H1 (cell line): Measurements from ENCODE around the gene PDCD2. TPM values are rescaled to one million over a fixed set of nuclear protein-coding genes. Genes with fewer than 3 reads are reported as not detected.

Experiments used
- CBX8 ChIP-seq: fragments of 300-800, 300-1000 bp; sonication (generic); IDR thresholded peaks from 2 replicates; pipeline ENCODE4 v1.7.1; 2016; ENCODE audit warnings: low read depth, low read length, borderline replicate concordance
- CHD1 ChIP-seq: IDR thresholded peaks from 2 replicates; pipeline ENCODE4 v1.6.1; 2012; ENCODE audit warnings: low read depth, low read length, improper control_type of control experiment
- CHD2 ChIP-seq: IDR thresholded peaks from 2 replicates; pipeline ENCODE4 v1.6.1; 2012; ENCODE audit warnings: low read length, improper control_type of control experiment
- EP300 ChIP-seq, 2 experiments: IDR thresholded peaks; 1 replicate in 1 of 2; 2 replicates in 1 of 2; pipeline ENCODE4 v1.6.1; 2011 to 2012; ENCODE audit warnings: low read depth in 2 of 2, low read length in 2 of 2, mild to moderate bottlenecking in 2 of 2, borderline replicate concordance in 1 of 2, inconsistent platforms in 1 of 2, moderate library complexity in 1 of 2
- FOSL1 ChIP-seq: IDR thresholded peaks from 2 replicates; pipeline ENCODE4 v1.6.1; 2011; ENCODE audit warnings: mild to moderate bottlenecking, low read depth, low read length, moderate library complexity; ENCODE audit not compliant: insufficient read depth
- KDM4A ChIP-seq: IDR thresholded peaks from one replicate; pipeline ENCODE4 v1.7.1; 2012; ENCODE audit warnings: low read depth, mild to moderate bottlenecking, moderate library complexity, low read length, inconsistent platforms; ENCODE audit not compliant: severe bottlenecking
- MAFK ChIP-seq: IDR thresholded peaks from 2 replicates; pipeline ENCODE4 v1.6.1; 2012; ENCODE audit warnings: low read depth, mild to moderate bottlenecking, improper control_type of control experiment, low read length
- POLR2A ChIP-seq, 2 experiments: IDR thresholded peaks; 1 replicate in 1 of 2; 2 replicates in 1 of 2; pipeline ENCODE4 v1.6.1; 2011; ENCODE audit warnings: low read depth in 2 of 2, low read length in 2 of 2, mild to moderate bottlenecking in 2 of 2; ENCODE audit errors: control extremely low read depth in 1 of 2
- POU5F1 ChIP-seq: IDR thresholded peaks from 2 replicates; pipeline ENCODE4 v1.6.1; 2011; ENCODE audit warnings: low read depth, mild to moderate bottlenecking, low read length, moderate library complexity
- RFX5 ChIP-seq: IDR thresholded peaks from 2 replicates; pipeline ENCODE4 v1.6.1; 2011; ENCODE audit warnings: low read depth, low read length, improper control_type of control experiment, borderline replicate concordance
- SIRT6 ChIP-seq: IDR thresholded peaks from one replicate; pipeline ENCODE4 v1.7.1; 2012; ENCODE audit warnings: low read length, inconsistent platforms
- SIX5 ChIP-seq: IDR thresholded peaks from 2 replicates; pipeline ENCODE4 v1.6.1; 2011; ENCODE audit warnings: mild to moderate bottlenecking, low read depth, low read length
- SP2 ChIP-seq: IDR thresholded peaks from 2 replicates; pipeline ENCODE4 v1.6.1; 2012; ENCODE audit warnings: mild to moderate bottlenecking, low read length, inconsistent platforms
- SRF ChIP-seq: IDR thresholded peaks from 2 replicates; pipeline ENCODE4 v1.6.1; 2011; ENCODE audit warnings: mild to moderate bottlenecking, low read depth, low read length, moderate library complexity
- SUZ12 ChIP-seq: fragments of 200-600 bp; sonication (generic); IDR thresholded peaks from 2 replicates; pipeline ENCODE4 v1.6.1; 2012; ENCODE audit warnings: mild to moderate bottlenecking, inconsistent platforms, low read length, moderate library complexity, mixed read lengths
- TAF7 ChIP-seq: optimal IDR thresholded peaks from 2 replicates; pipeline ENCODE3; 2011; ENCODE audit warnings: low read depth, mild to moderate bottlenecking, inconsistent platforms, low read length, moderate library complexity, borderline replicate concordance
- YY1 ChIP-seq: IDR thresholded peaks from 2 replicates; pipeline ENCODE4 v1.6.1; 2011; ENCODE audit warnings: low read depth, mild to moderate bottlenecking, low read length
- ZNF274 ChIP-seq: IDR thresholded peaks from 2 replicates; pipeline ENCODE4 v1.7.0; 2012; ENCODE audit warnings: low read length, borderline replicate concordance; ENCODE audit errors: extremely low read depth
- polyA plus RNA-seq, 7 experiments: library from polyadenylated mRNA; depleted of rRNA in 3 of 7; stranded (reverse) in 5 of 7; unstranded in 2 of 7; fragments of >200 nt in 5 of 7; fragments of 200-250 nt in 2 of 7; gene quantifications; 1 replicate in 5 of 7; 2 replicates in 1 of 7; 4 replicates in 1 of 7; pipeline versions ENCODE4 v1.2.1 to v1.2.3, GENCODE V29; 2011 to 2013; ENCODE audit warnings: missing spikeins in 2 of 7, mixed read lengths in 2 of 7
- total RNA-seq: library from RNA; stranded (reverse); fragmentation: NEBNext Ultra II Directional; extraction: Animal tissue kit (Norgen Biotek cat#: 25700); gene quantifications from 2 replicates; pipeline ENCODE4 v1.2.1, GENCODE V29; 2021
- TF ChIP-seq, protein P1 (sequence below), 3 experiments: IDR thresholded peaks; 1 replicate in 2 of 3; 2 replicates in 1 of 3; pipeline versions ENCODE4 v1.5.1 to v1.6.1; 2011; ENCODE audit warnings: low read length in 3 of 3, mild to moderate bottlenecking in 3 of 3, inconsistent platforms in 2 of 3, low read depth in 1 of 3, moderate library complexity in 1 of 3; ENCODE audit not compliant: insufficient read depth in 1 of 3; ENCODE audit errors: control extremely low read depth in 1 of 3

Gene PDCD2
- total and polyA plus RNA-seq, 2 of the 8 experiments (the other 6 are each of a cell fraction or from before 2014, with no cell fraction given): 74.1 to 116 TPM

DNA sequence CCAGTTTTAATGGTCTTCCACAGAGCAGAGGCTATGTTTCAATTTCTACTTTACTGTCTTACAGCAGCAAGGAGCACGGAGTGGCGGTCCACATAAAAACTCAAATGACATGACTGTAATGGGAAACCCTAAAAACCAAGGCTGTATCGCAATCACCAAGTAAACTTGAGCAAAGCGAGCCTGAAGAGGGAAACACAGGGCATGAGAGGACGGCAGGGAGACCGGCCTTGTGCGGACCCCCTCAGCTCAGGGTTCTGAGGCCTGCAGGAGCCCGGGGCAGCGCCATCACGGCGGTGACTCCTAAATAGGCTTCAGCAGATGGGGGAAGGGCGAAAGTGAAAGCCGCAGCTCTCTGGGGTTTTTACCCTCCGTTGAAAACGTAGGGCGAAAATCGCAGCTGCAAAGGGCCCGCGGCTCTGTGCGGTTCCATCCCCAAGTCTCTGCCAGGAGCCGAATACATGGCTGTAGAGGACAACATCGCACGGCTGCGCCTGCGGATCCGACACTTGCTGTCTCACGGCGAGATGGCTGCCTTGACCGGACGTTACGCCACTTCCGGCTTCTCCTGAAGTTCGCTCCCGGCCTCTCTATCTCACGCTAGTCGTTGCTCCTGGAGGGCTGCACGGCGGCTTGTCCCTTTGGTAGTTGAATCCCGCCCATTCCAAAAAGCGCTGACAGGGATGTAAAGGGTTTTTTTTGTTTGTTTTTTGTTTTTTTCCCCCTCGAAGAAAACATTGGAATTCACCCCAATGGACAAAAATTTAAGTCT, 31.5 kb downstream of the PDCD2 start, which contains the start of gene PSMB1 (continued):
- TF ChIP-seq SIX5: no peak
- TF ChIP-seq YY1: peak; percentile 90
- no peak for TF ChIP-seq RFX5
- TF ChIP-seq TAF7: peak; percentile 24
- peak; percentile 89 for TF ChIP-seq SP2
- no peak for TF ChIP-seq EP300 (IDR thresholded peaks at IDR 0.05; ENCODE audit: borderline replicate concordance in 1 of 2, low read depth in 2 of 2, low read length in 2 of 2)
- no peak for TF ChIP-seq POU5F1
- no peak for TF ChIP-seq SRF
- TF ChIP-seq KDM4A: no peak
- TF ChIP-seq POLR2A (IDR thresholded peaks at IDR 0.05; ENCODE audit: control extremely low read depth in 1 of 2, low read depth in 2 of 2, low read length in 2 of 2): peak; percentile 96 to 99
- TF ChIP-seq, protein P1, sequence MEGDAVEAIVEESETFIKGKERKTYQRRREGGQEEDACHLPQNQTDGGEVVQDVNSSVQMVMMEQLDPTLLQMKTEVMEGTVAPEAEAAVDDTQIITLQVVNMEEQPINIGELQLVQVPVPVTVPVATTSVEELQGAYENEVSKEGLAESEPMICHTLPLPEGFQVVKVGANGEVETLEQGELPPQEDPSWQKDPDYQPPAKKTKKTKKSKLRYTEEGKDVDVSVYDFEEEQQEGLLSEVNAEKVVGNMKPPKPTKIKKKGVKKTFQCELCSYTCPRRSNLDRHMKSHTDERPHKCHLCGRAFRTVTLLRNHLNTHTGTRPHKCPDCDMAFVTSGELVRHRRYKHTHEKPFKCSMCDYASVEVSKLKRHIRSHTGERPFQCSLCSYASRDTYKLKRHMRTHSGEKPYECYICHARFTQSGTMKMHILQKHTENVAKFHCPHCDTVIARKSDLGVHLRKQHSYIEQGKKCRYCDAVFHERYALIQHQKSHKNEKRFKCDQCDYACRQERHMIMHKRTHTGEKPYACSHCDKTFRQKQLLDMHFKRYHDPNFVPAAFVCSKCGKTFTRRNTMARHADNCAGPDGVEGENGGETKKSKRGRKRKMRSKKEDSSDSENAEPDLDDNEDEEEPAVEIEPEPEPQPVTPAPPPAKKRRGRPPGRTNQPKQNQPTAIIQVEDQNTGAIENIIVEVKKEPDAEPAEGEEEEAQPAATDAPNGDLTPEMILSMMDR (IDR thresholded peaks at IDR 0.05; ENCODE audit: control extremely low read depth in 1 of 3, insufficient read depth in 1 of 3, low read depth in 1 of 3, low read length in 3 of 3): no peak
- no peak for TF ChIP-seq SIRT6
- TF ChIP-seq CHD1: no peak; the same call in 1 of the 2 replicates
- no peak for TF ChIP-seq FOSL1
- no peak for TF ChIP-seq CBX8
- TF ChIP-seq ZNF274: no peak
- no peak for TF ChIP-seq SUZ12
- TF ChIP-seq CHD2: peak; percentile 42; the same call in 1 of the 2 replicates
- peak; percentile 54; the same call in 1 of the 2 replicates for TF ChIP-seq MAFK
